Prostate gland (tissue), 2 donors: Measurements from ENCODE around the gene ZNF143. TPM values are rescaled to one million over a fixed set of nuclear protein-coding genes. Genes with fewer than 3 reads are reported as not detected.

Experiments
- DNase-seq: peaks from one replicate; pipeline ENCODE4 v3.0.0-alpha.2; 2019; ENCODE audit warnings: low spot score
- H3K27ac ChIP-seq, 2 donors: fragments of 200-600 bp; sonication (generic); 2 replicates each; pipeline ENCODE4 v1.5.1; 2017 to 2019
- H3K27me3 ChIP-seq: fragments of 200-600 bp; sonication (generic); replicated peaks from 2 replicates; pipeline ENCODE4 v1.5.1; 2019; ENCODE audit not compliant: insufficient read depth
- H3K36me3 ChIP-seq, 2 donors: fragments of 200-600 bp; sonication (generic); 1 replicate in 1 of 2; 2 replicates in 1 of 2; pipeline versions ENCODE4 v1.5.1 to v1.8.1; 2017 to 2019
- H3K4me1 ChIP-seq: fragments of 200-600 bp; sonication (generic); replicated peaks from 2 replicates; pipeline ENCODE4 v1.5.1; 2019
- H3K4me3 ChIP-seq, 2 donors: fragments of 200-600 bp; sonication (generic); 2 replicates each; pipeline ENCODE4 v1.5.1; 2017 to 2019
- H3K9me3 ChIP-seq: fragments of 200-600 bp; sonication (generic); 2 replicates; pipeline ENCODE4 v1.5.1; 2017
- POLR2A ChIP-seq: fragments of 450-650 bp; IDR thresholded peaks from one replicate; pipeline ENCODE4 v1.6.1; 2016; ENCODE audit warnings: antibody characterized with exemption, mild to moderate bottlenecking
- POLR2AphosphoS5 ChIP-seq: sonication (generic); formaldehyde crosslinking; IDR thresholded peaks from one replicate; pipeline ENCODE4 v1.6.1; 2017; ENCODE audit warnings: antibody characterized with exemption
- WGBS: methylation state at CpG from one replicate; pipeline ENCODE4 v1.1.5; 2018; 5-methylcytosine and 5-hydroxymethylcytosine counted together
- intact Hi-C: fragments of 100-400 bp; cut with DNase I; formaldehyde crosslinking; loops from one replicate; pipeline ENCODE4 v1.14.2; 2022
- total RNA-seq, 2 donors: library from RNA; depleted of rRNA; stranded (reverse); fragments of >200 nt; gene quantifications; one replicate each; pipeline ENCODE4 v1.1.0, GENCODE V29; 2016
- TF ChIP-seq, protein P1 (sequence below), 4 experiments: fragments of 200-600 bp in 2 of 4; fragments of 450-650 bp in 2 of 4; sonication (generic) in 2 of 4; IDR thresholded peaks; 1 replicate in 3 of 4; 2 replicates in 1 of 4; pipeline ENCODE4 v1.5.1; 2016 to 2019; ENCODE audit warnings: antibody characterized with exemption in 4 of 4, mild to moderate bottlenecking in 2 of 4, moderate library complexity in 2 of 4

Gene ZNF143
- total RNA-seq, 2 donors from 2014 or later: 15.5 to 41.1 TPM

DNA sequence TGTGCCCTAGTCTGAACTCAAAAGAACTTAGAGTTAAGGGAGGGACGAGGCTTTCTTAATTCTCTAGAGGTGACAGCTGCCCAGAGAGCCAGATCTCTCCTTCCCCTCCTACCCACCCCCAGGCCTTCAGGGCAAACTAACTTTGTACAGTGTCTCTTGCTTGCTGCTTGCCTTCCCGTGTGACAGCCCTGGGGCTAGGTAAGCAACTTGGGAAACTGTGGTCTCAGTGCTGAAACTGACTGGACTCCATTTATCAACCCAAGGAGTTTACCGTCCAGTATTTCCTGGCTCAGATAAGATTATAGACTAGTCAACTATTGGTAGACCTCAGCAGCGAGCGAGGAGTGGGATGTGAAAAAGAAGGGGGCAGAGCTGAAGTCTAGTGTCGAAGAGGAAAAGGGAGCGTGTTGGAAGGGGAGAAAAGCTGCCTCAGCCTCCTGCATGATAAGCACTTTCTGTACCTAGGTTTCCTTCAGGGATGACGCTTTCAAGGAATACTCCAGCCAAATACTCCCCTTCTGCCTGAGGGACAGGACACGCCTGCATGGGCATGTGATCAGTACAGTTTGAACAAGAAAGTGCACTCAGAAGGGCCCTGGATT lies 69.3 kb downstream of the ZNF143 start:
- WGBS: 39% methylated on average over 9 of the region's 9 CpGs
- no peaks in the 10 kb centered on the region for H3K36me3 ChIP-seq
- no peaks in the 10 kb centered on the region for H3K27me3 ChIP-seq
- no peak overlapping the region for H3K4me3 ChIP-seq
- no peaks in the 10 kb centered on the region for H3K9me3 ChIP-seq
- TF ChIP-seq POLR2AphosphoS5: peak; percentile 52
- TF ChIP-seq, protein P1, sequence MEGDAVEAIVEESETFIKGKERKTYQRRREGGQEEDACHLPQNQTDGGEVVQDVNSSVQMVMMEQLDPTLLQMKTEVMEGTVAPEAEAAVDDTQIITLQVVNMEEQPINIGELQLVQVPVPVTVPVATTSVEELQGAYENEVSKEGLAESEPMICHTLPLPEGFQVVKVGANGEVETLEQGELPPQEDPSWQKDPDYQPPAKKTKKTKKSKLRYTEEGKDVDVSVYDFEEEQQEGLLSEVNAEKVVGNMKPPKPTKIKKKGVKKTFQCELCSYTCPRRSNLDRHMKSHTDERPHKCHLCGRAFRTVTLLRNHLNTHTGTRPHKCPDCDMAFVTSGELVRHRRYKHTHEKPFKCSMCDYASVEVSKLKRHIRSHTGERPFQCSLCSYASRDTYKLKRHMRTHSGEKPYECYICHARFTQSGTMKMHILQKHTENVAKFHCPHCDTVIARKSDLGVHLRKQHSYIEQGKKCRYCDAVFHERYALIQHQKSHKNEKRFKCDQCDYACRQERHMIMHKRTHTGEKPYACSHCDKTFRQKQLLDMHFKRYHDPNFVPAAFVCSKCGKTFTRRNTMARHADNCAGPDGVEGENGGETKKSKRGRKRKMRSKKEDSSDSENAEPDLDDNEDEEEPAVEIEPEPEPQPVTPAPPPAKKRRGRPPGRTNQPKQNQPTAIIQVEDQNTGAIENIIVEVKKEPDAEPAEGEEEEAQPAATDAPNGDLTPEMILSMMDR (IDR thresholded peaks at IDR 0.05): no peak
- intact Hi-C loops: loop anchor here (5.0 kb wide), 2 partner anchors 47 to 82 kb away; no protein-coding TSS in a partner anchor
- H3K27ac ChIP-seq: peak overlapping the region; percentile 75 to 79
- H3K4me1 ChIP-seq: peaks cover 30% of the 10 kb centered on the region
- peak; percentile 48 for DNase-seq

DNA sequence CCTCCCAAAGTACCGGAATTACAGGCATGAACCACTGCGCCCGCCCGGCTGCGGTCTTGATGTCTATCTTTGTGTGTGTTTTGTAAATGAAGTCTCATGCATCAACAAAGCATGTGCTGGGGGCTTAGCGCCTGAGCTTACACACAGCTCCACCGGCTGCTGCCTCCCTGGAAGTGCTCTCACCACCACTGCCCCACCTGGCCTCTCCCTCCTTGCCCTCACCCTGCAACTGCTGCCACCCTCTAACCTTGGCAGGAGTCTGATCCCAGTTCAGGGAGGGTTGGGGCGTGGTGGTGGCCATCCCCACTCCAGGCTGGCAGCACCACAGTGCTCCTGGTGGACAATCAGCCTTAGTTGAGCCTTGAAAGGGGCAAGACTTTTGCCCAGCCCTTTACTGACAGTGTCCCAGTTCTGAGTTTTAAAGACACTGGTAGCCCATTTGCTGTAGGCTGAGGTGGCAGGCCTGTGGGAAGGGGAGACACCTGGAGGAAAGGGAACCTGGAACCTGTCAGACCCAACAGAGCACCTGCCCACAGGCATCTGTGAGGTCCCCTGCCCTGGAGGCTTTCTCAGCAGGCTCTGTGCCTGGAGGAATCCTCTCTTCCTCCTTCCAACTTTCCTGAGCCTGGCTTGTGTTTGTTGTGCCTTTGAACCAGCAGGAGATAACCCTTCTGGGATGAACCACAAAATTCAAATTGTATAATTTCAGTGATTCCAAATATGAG lies 70.3 kb downstream of the ZNF143 start:
- no peaks in the 10 kb centered on the region for H3K27me3 ChIP-seq
- peaks cover 30% of the 10 kb centered on the region for H3K4me1 ChIP-seq
- TF ChIP-seq, protein P1 (IDR thresholded peaks at IDR 0.05): no peak
- TF ChIP-seq POLR2AphosphoS5 (no peak), POLR2A (no peak)
- H3K36me3 ChIP-seq: no peaks in the 10 kb centered on the region
- WGBS: 71% methylated on average over 8 of the region's 8 CpGs
- H3K27ac ChIP-seq: peak overlapping the region; percentile 75 to 79
- H3K4me3 ChIP-seq: no peak overlapping the region
- no peak for DNase-seq
- intact Hi-C loops: loop anchor here (5.0 kb wide), 2 partner anchors 46 to 81 kb away; no protein-coding TSS in a partner anchor
- no peaks in the 10 kb centered on the region for H3K9me3 ChIP-seq

DNA sequence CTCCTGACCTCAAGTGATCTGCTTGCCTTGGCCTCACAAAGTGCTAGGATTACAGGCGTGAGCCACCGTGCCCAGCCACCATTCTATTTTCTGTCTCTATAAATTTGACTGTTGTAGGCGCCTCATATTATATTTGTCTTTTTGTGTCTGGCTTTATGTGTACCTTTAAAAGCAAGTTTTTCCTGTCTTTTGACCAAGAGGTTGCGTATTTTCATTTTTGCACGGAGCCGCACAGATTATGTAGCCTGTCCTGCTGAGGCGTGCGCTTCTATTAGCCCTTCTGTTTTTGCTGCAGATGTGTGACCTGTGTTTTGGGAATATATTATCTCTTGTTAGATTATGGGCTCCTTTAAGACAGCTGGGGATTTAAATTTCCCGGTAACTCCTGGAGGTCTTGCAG lies 72.2 kb downstream of the ZNF143 start:
- WGBS: 40% methylated on average over 9 of the region's 9 CpGs
- TF ChIP-seq POLR2AphosphoS5: peak; percentile 71
- TF ChIP-seq, protein P1 (IDR thresholded peaks at IDR 0.05): no peak
- Histone ChIP-seq H3K4me3 (no peak overlapping the region), H3K27me3 (no peaks in the 10 kb centered on the region), H3K27ac (peak overlapping the region; percentile 68 to 69), H3K9me3 (no peaks in the 10 kb centered on the region), H3K4me1 (peaks cover 21% of the 10 kb centered on the region), H3K36me3 (no peaks in the 10 kb centered on the region)
- DNase-seq: peak; percentile 35
- intact Hi-C loops: loop anchor here (5.0 kb wide), 2 partner anchors 44 to 79 kb away; no protein-coding TSS in a partner anchor

DNA sequence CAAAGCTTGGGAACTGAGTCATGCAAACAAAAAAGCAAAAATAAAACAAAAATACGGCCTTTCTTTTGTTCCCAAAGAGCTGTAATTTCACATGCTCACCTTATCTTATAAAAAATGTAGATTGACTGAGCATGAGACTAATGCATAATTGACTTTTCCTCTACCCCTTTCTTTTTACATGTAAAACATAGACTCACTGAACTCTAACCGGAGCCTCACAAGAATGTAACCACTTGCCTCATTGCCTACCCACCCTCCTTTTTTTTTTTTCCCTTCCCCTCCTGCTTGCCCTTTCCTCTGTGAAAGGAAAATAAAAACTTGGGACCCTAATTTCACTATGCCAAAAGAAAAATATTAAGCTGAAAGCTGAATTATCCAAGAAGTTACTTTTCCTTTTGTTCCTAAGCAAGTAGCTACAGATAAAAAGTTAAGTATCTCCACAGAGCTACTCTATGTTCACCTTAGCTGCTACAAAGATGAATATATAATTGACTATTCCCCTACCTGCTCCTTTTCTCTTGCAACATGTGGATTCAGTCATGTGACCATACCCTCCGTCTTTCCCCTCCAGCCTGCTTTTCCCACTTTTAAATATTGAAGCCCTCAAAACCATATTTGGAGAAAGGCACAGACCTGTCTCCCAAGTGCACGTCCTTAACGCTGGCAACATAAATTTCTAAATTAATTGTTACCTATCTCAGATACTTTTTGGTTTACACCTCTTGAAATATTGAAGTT lies 73.1 kb downstream of the ZNF143 start:
- Histone ChIP-seq H3K9me3 (no peaks in the 10 kb centered on the region), H3K4me1 (peaks cover 20% of the 10 kb centered on the region), H3K4me3 (no peak overlapping the region), H3K27me3 (no peaks in the 10 kb centered on the region), H3K27ac (peak overlapping the region; percentile 44 to 68), H3K36me3 (no peaks in the 10 kb centered on the region)
- TF ChIP-seq POLR2A (no peak), POLR2AphosphoS5 (no peak)
- TF ChIP-seq, protein P1 (IDR thresholded peaks at IDR 0.05): no peak
- 50% methylated on average over 5 of the region's 5 CpGs for WGBS
- no peak for DNase-seq
- intact Hi-C loops: loop anchor here (5.0 kb wide), 2 partner anchors 43 to 78 kb away; no protein-coding TSS in a partner anchor
